ENCODE measurements around the gene EGLN3.

DNA sequence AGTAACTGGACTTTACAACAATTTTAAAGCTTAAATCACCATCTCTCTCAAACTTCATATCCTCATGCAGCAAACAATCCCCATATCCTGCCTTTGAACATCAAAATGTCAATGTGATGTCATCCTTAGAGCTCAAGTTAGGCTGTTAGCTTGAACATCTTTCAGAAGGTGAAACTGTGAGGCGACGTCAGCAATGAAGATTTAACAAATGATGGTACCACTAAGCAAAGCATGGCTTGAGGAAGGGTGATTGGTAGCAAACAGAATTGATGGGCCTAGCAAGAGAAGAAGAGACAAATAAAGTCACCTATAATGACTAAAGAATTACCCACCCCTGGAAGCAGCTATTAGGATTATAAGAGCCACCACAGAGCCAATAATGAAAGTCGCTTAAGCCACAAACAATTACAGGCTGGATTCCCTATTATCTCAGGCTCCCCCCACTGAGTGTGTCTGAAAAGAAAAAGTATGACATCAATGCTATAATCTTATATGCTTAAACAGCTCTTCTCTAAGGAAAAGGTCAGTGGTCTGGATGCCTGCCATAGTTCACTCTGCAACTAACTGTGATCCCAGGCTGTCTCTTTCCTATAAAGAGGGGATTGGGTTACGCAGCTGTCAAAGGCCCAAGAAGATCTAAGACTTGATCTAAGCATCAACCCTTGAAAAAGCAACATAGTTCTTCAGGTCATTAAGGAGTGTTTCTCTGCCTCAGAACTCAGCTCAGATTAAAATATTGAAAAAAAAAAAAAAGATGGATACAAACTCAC, 18.1 kb downstream of the EGLN3 start:
- TF ChIP-seq, protein P1, sequence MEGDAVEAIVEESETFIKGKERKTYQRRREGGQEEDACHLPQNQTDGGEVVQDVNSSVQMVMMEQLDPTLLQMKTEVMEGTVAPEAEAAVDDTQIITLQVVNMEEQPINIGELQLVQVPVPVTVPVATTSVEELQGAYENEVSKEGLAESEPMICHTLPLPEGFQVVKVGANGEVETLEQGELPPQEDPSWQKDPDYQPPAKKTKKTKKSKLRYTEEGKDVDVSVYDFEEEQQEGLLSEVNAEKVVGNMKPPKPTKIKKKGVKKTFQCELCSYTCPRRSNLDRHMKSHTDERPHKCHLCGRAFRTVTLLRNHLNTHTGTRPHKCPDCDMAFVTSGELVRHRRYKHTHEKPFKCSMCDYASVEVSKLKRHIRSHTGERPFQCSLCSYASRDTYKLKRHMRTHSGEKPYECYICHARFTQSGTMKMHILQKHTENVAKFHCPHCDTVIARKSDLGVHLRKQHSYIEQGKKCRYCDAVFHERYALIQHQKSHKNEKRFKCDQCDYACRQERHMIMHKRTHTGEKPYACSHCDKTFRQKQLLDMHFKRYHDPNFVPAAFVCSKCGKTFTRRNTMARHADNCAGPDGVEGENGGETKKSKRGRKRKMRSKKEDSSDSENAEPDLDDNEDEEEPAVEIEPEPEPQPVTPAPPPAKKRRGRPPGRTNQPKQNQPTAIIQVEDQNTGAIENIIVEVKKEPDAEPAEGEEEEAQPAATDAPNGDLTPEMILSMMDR (IDR thresholded peaks at IDR 0.05), result no peak
- no peak for TF ChIP-seq POLR2A (IDR thresholded peaks at IDR 0.05)

All from right lobe of liver (tissue), 4 donors.